Peyer's patch (tissue), 4 donors: ENCODE results near the gene WNT9A.

Source experiments
- POLR2A ChIP-seq, 2 donors: fragments of 450-650 bp; IDR thresholded peaks; one replicate each; pipeline ENCODE4 v1.5.1; 2017; ENCODE audit warnings: antibody characterized with exemption in 2 of 2, mild to moderate bottlenecking in 2 of 2, moderate library complexity in 2 of 2
- TF ChIP-seq, protein P1 (sequence below), 6 experiments: fragments of 450-650 bp in 4 of 6; fragments of 200-600 bp in 2 of 6; sonication (generic) in 1 of 6; IDR thresholded peaks; one replicate each; pipeline ENCODE4 v1.5.1; 2017 to 2019; ENCODE audit warnings: antibody characterized with exemption in 6 of 6, mild to moderate bottlenecking in 3 of 6, moderate library complexity in 1 of 6

DNA sequence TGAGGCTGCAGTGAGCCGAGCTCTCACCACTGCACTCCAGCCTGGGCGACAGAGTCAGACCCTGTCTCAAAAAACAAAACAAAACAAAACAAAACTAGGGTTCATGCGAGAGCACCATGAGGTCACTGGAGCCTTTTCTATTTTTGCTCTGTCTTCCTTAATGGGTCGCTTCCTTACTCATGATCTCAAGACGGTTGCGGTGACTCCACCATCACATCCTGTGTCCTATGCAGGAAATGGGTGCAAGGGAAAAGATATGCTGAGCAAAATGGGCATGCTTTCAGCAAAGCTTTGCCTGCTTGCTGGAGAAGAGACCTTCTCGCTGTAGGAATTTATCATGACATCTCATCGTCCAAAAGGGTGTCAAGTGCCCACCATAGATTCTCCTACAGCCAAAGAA lies 36.4 kb downstream of the WNT9A start:
- TF ChIP-seq, protein P1, sequence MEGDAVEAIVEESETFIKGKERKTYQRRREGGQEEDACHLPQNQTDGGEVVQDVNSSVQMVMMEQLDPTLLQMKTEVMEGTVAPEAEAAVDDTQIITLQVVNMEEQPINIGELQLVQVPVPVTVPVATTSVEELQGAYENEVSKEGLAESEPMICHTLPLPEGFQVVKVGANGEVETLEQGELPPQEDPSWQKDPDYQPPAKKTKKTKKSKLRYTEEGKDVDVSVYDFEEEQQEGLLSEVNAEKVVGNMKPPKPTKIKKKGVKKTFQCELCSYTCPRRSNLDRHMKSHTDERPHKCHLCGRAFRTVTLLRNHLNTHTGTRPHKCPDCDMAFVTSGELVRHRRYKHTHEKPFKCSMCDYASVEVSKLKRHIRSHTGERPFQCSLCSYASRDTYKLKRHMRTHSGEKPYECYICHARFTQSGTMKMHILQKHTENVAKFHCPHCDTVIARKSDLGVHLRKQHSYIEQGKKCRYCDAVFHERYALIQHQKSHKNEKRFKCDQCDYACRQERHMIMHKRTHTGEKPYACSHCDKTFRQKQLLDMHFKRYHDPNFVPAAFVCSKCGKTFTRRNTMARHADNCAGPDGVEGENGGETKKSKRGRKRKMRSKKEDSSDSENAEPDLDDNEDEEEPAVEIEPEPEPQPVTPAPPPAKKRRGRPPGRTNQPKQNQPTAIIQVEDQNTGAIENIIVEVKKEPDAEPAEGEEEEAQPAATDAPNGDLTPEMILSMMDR (IDR thresholded peaks at IDR 0.05): no peak
- TF ChIP-seq POLR2A (IDR thresholded peaks at IDR 0.05): no peak
